ENCODE results near the gene NKAIN2.

DNA sequence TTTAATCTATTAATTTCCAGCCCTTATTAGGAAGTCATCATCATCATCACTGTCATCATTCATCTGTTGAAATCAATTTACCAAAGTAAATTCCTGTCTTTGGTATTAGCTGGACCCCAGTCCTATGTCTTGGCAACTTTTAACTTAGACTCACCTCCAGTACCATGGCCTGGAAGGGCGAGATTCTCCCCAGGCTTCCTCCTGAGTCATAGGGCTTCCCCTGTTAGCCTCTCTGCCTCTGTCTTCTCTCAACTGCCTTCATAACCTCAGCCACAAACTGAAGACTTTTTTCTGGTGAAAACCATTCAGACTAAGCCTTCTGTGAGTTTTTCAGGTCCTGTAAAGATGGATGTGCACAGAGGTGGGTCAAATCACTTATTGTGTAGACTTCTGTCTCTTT, 95.0 kb downstream of the NKAIN2 start:
- TF ChIP-seq, protein P1, sequence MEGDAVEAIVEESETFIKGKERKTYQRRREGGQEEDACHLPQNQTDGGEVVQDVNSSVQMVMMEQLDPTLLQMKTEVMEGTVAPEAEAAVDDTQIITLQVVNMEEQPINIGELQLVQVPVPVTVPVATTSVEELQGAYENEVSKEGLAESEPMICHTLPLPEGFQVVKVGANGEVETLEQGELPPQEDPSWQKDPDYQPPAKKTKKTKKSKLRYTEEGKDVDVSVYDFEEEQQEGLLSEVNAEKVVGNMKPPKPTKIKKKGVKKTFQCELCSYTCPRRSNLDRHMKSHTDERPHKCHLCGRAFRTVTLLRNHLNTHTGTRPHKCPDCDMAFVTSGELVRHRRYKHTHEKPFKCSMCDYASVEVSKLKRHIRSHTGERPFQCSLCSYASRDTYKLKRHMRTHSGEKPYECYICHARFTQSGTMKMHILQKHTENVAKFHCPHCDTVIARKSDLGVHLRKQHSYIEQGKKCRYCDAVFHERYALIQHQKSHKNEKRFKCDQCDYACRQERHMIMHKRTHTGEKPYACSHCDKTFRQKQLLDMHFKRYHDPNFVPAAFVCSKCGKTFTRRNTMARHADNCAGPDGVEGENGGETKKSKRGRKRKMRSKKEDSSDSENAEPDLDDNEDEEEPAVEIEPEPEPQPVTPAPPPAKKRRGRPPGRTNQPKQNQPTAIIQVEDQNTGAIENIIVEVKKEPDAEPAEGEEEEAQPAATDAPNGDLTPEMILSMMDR (tag by site-specific recombination; IDR thresholded peaks at IDR 0.05), result no peak
- TF ChIP-seq ZNF292 (tag by site-specific recombination; IDR thresholded peaks at IDR 0.05; ENCODE audit: borderline replicate concordance, low read depth) (no peak), MYNN (tag by site-specific recombination; IDR thresholded peaks at IDR 0.05; ENCODE audit: borderline replicate concordance) (no peak), ZNF544 (tag by site-specific recombination; IDR thresholded peaks at IDR 0.05) (no peak), ZNF791 (tag by site-specific recombination; IDR thresholded peaks at IDR 0.05) (no peak), ZNF777 (tag by site-specific recombination; IDR thresholded peaks at IDR 0.05; ENCODE audit: borderline replicate concordance) (no peak), FEZF1 (tag by site-specific recombination; IDR thresholded peaks at IDR 0.05) (no peak), ZNF677 (tag by site-specific recombination; IDR thresholded peaks at IDR 0.05) (no peak), ZFP3 (tag by site-specific recombination; IDR thresholded peaks at IDR 0.05; ENCODE audit: low read depth) (no peak)
- TF ChIP-seq, protein P2, sequence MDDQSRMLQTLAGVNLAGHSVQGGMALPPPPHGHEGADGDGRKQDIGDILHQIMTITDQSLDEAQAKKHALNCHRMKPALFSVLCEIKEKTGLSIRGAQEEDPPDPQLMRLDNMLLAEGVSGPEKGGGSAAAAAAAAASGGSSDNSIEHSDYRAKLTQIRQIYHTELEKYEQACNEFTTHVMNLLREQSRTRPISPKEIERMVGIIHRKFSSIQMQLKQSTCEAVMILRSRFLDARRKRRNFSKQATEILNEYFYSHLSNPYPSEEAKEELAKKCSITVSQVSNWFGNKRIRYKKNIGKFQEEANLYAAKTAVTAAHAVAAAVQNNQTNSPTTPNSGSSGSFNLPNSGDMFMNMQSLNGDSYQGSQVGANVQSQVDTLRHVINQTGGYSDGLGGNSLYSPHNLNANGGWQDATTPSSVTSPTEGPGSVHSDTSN (CRISPR knock-in tag; IDR thresholded peaks at IDR 0.05), result no peak
- TF ChIP-seq, protein P3, sequence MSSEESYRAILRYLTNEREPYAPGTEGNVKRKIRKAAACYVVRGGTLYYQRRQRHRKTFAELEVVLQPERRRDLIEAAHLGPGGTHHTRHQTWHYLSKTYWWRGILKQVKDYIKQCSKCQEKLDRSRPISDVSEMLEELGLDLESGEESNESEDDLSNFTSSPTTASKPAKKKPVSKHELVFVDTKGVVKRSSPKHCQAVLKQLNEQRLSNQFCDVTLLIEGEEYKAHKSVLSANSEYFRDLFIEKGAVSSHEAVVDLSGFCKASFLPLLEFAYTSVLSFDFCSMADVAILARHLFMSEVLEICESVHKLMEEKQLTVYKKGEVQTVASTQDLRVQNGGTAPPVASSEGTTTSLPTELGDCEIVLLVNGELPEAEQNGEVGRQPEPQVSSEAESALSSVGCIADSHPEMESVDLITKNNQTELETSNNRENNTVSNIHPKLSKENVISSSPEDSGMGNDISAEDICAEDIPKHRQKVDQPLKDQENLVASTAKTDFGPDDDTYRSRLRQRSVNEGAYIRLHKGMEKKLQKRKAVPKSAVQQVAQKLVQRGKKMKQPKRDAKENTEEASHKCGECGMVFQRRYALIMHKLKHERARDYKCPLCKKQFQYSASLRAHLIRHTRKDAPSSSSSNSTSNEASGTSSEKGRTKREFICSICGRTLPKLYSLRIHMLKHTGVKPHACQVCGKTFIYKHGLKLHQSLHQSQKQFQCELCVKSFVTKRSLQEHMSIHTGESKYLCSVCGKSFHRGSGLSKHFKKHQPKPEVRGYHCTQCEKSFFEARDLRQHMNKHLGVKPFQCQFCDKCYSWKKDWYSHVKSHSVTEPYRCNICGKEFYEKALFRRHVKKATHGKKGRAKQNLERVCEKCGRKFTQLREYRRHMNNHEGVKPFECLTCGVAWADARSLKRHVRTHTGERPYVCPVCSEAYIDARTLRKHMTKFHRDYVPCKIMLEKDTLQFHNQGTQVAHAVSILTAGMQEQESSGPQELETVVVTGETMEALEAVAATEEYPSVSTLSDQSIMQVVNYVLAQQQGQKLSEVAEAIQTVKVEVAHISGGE (tag by site-specific recombination; conservative IDR thresholded peaks at IDR 0.05; ENCODE audit: low read depth), result no peak
